HEK293 (cell line): ENCODE results near the gene ANKS6.

ENCODE experiments used
- ATF2 ChIP-seq: fragments of 450-650 bp; formaldehyde crosslinking; IDR thresholded peaks from 2 replicates; pipeline ENCODE4 v1.5.1; 2016; ENCODE audit warnings: missing biosample characterization, missing genetic modification characterization, low read depth
- CTCF ChIP-seq: fragments of 450-650 bp; formaldehyde crosslinking; IDR thresholded peaks from 2 replicates; pipeline ENCODE4 v1.5.1; 2016; ENCODE audit warnings: missing biosample characterization, missing genetic modification characterization
- ELK4 ChIP-seq: IDR thresholded peaks from 2 replicates; pipeline ENCODE4 v1.6.1; 2011; ENCODE audit warnings: mild to moderate bottlenecking, low read depth, low read length, borderline replicate concordance
- KLF17 ChIP-seq: fragments of 450-650 bp; formaldehyde crosslinking; IDR thresholded peaks from 2 replicates; pipeline ENCODE4 v1.5.1; 2016; ENCODE audit warnings: missing biosample characterization, missing genetic modification characterization
- MZF1 ChIP-seq: fragments of 450-650 bp; formaldehyde crosslinking; IDR thresholded peaks from 2 replicates; pipeline ENCODE4 v1.5.1; 2017; ENCODE audit warnings: missing biosample characterization, missing genetic modification characterization, borderline replicate concordance
- ZFP37 ChIP-seq: fragments of 450-650 bp; formaldehyde crosslinking; IDR thresholded peaks from 2 replicates; pipeline ENCODE4 v1.5.1; 2016; ENCODE audit warnings: missing biosample characterization, missing genetic modification characterization
- ZNF148 ChIP-seq: fragments of 450-650 bp; formaldehyde crosslinking; IDR thresholded peaks from 2 replicates; pipeline ENCODE4 v1.5.0; 2017; ENCODE audit warnings: missing biosample characterization, missing genetic modification characterization, borderline replicate concordance
- ZNF280D ChIP-seq: fragments of 450-650 bp; formaldehyde crosslinking; IDR thresholded peaks from 2 replicates; pipeline ENCODE4 v1.5.1; 2016; ENCODE audit warnings: missing biosample characterization, missing genetic modification characterization
- ZNF398 ChIP-seq: fragments of 450-650 bp; formaldehyde crosslinking; IDR thresholded peaks from 2 replicates; pipeline ENCODE4 v1.5.1; 2017; ENCODE audit warnings: missing biosample characterization, missing genetic modification characterization
- ZNF423 ChIP-seq: fragments of 450-650 bp; formaldehyde crosslinking; IDR thresholded peaks from 2 replicates; pipeline ENCODE4 v1.5.1; 2016; ENCODE audit warnings: missing biosample characterization, missing genetic modification characterization
- ZNF501 ChIP-seq: fragments of 450-650 bp; formaldehyde crosslinking; IDR thresholded peaks from 2 replicates; pipeline ENCODE4 v1.5.1; 2016; ENCODE audit warnings: missing biosample characterization, missing genetic modification characterization
- ZSCAN30 ChIP-seq: fragments of 450-650 bp; IDR thresholded peaks from 2 replicates; pipeline ENCODE4 v1.5.1; 2018; ENCODE audit warnings: missing biosample characterization, mild to moderate bottlenecking, missing genetic modification characterization, moderate library complexity

- TF ChIP-seq ZFP37 (tag by site-specific recombination) (no peak), KLF17 (tag by site-specific recombination) (no peak), ATF2 (tag by site-specific recombination) (no peak), ELK4 (no peak), ZNF398 (tag by site-specific recombination) (no peak), CTCF (tag by site-specific recombination) (no peak), ZNF148 (tag by site-specific recombination) (no peak), ZNF280D (no peak), ZNF423 (no peak), MZF1 (no peak), ZNF501 (tag by site-specific recombination) (no peak), ZSCAN30 (no peak)
These were observed 21.6 kb downstream of the ANKS6 start for GRCh38 chr9:98774746-98775145.
